Epidermal melanocyte (primary cell): ENCODE data around the gene SDK1.
"Not testable (repeated sequence)": the region's sequence is repeated elsewhere in the genome, so short reads cannot be mapped to it uniquely, and the experiment has no call there.

Experiments used
- DNase-seq: peaks from one replicate; pipeline ENCODE4 v3.0.0; 2011; ENCODE audit warnings: low spot score; ENCODE audit not compliant: insufficient read length

The SDK1 gene

GRCh38 chr7:3912291-3912690, 611.2 kb downstream of the SDK1 start:
- no peak for DNase-seq

GRCh38 chr7:3914051-3914775, 613.2 kb downstream of the SDK1 start:
- no peak for DNase-seq

GRCh38 chr7:3915337-3915878, 614.4 kb downstream of the SDK1 start:
- no peak for DNase-seq

GRCh38 chr7:3916146-3916545, 615.1 kb downstream of the SDK1 start:
- DNase-seq: no peak

GRCh38 chr7:3917436-3917835, 616.4 kb downstream of the SDK1 start:
- DNase-seq: no peak

GRCh38 chr7:3918576-3918975, 617.5 kb downstream of the SDK1 start:
- DNase-seq: no peak

GRCh38 chr7:3922175-3922635, 621.2 kb downstream of the SDK1 start:
- peak; percentile 59 for DNase-seq

- DNase-seq: no peak
Measured at GRCh38 chr7:3923307-3923918, 622.4 kb downstream of the SDK1 start.

- DNase-seq: no peak
Measured at GRCh38 chr7:3924277-3924676, 623.2 kb downstream of the SDK1 start.

GRCh38 chr7:3927446-3928110, 626.5 kb downstream of the SDK1 start:
- no peak for DNase-seq

GRCh38 chr7:3928727-3929515, 627.9 kb downstream of the SDK1 start:
- no peak for DNase-seq

GRCh38 chr7:3931843-3932242, 630.8 kb downstream of the SDK1 start:
- DNase-seq: no peak

- no peak for DNase-seq
Measured at GRCh38 chr7:3937146-3937545, 636.1 kb downstream of the SDK1 start.

- DNase-seq: no peak
Measured at GRCh38 chr7:3937605-3938004, 636.6 kb downstream of the SDK1 start.

GRCh38 chr7:3941706-3942105, 640.7 kb downstream of the SDK1 start:
- not testable (repeated sequence) for DNase-seq

- DNase-seq: no peak
Measured at GRCh38 chr7:3942276-3942675, 641.2 kb downstream of the SDK1 start.

- peak; percentile 76 for DNase-seq
Measured at GRCh38 chr7:3942816-3943745, 642.0 kb downstream of the SDK1 start.

- no peak for DNase-seq
Measured at GRCh38 chr7:3943779-3944520, 642.9 kb downstream of the SDK1 start.

- no peak for DNase-seq
Measured at GRCh38 chr7:3949242-3949640, 648.2 kb downstream of the SDK1 start.

GRCh38 chr7:3950249-3950648, 649.2 kb downstream of the SDK1 start:
- DNase-seq: no peak
